HepG2 (cell line): ENCODE data around the gene SEMA4B. TPM values are rescaled to one million over a fixed set of nuclear protein-coding genes. Genes with fewer than 3 reads are reported as not detected.

Experiments used
- AFF4 ChIP-seq: sonication (generic); formaldehyde crosslinking; IDR thresholded peaks from 2 replicates; pipeline ENCODE4 v1.4.0; 2020; ENCODE audit warnings: missing genetic modification reagents
- CCDC6 ChIP-seq: sonication (generic); formaldehyde crosslinking; IDR thresholded peaks from 2 replicates; pipeline ENCODE4 v1.8.1; 2022; ENCODE audit warnings: mild to moderate bottlenecking, missing genetic modification reagents, moderate library complexity
- CENPX ChIP-seq: sonication (generic); formaldehyde crosslinking; IDR thresholded peaks from 2 replicates; pipeline ENCODE4 v1.9.0; 2021; ENCODE audit warnings: mild to moderate bottlenecking, missing genetic modification reagents, moderate library complexity
- FOXA1 ChIP-seq, 2 experiments: fragments of 450-650 bp in 1 of 2; sonication (generic) in 1 of 2; formaldehyde crosslinking in 1 of 2; IDR thresholded peaks; 2 replicates each; pipeline versions ENCODE4 v1.4.0 to v1.6.1; 2016 to 2020; ENCODE audit warnings: missing genetic modification reagents in 1 of 2
- GRHL1 ChIP-seq: sonication (generic); formaldehyde crosslinking; conservative IDR thresholded peaks from 2 replicates; pipeline ENCODE4 v1.8.0; 2022; ENCODE audit warnings: missing genetic modification reagents
- MAF1 ChIP-seq: sonication (generic); formaldehyde crosslinking; IDR thresholded peaks from 2 replicates; pipeline ENCODE4 v1.5.0; 2020; ENCODE audit warnings: missing genetic modification reagents, borderline replicate concordance
- MXD4 ChIP-seq: IDR thresholded peaks from 2 replicates; pipeline ENCODE4 v1.6.1; 2016; ENCODE audit warnings: mild to moderate bottlenecking, missing biosample characterization, missing genetic modification reagents
- NR1H2 ChIP-seq: sonication (generic); formaldehyde crosslinking; IDR thresholded peaks from 2 replicates; pipeline ENCODE4 v1.8.1; 2022; ENCODE audit warnings: low read depth, missing genetic modification reagents, borderline replicate concordance
- ZHX1 ChIP-seq: sonication (generic); formaldehyde crosslinking; IDR thresholded peaks from 2 replicates; pipeline ENCODE4 v1.8.1; 2022; ENCODE audit warnings: low read depth, mild to moderate bottlenecking, missing genetic modification reagents
- ZMYM3 ChIP-seq: sonication (generic); formaldehyde crosslinking; IDR thresholded peaks from 2 replicates; pipeline ENCODE4 v1.5.1; 2020; ENCODE audit warnings: mild to moderate bottlenecking, missing genetic modification reagents
- ZNF230 ChIP-seq: sonication (generic); formaldehyde crosslinking; IDR thresholded peaks from 2 replicates; pipeline ENCODE4 v1.4.0; 2020; ENCODE audit warnings: mild to moderate bottlenecking, missing genetic modification reagents
- ZNF441 ChIP-seq: sonication (generic); formaldehyde crosslinking; IDR thresholded peaks from 2 replicates; pipeline ENCODE4 v1.7.0; 2021; ENCODE audit warnings: missing genetic modification reagents, borderline replicate concordance
- ZNF646 ChIP-seq: sonication (generic); formaldehyde crosslinking; IDR thresholded peaks from 2 replicates; pipeline ENCODE4 v1.9.0; 2021; ENCODE audit warnings: mild to moderate bottlenecking, missing genetic modification reagents
- ZSCAN12 ChIP-seq: sonication (generic); formaldehyde crosslinking; IDR thresholded peaks from 2 replicates; pipeline ENCODE4 v1.9.0; 2021; ENCODE audit warnings: mild to moderate bottlenecking, missing genetic modification reagents
- polyA plus RNA-seq, 8 experiments: library from polyadenylated mRNA; depleted of rRNA in 3 of 8; stranded (reverse) in 7 of 8; unstranded in 1 of 8; fragments of >200 nt; fragmentation: Illumina TruSeq in 4 of 8; extraction: Trizol in 4 of 8; gene quantifications; 2 replicates each; pipeline versions ENCODE4 v1.2.1 to v1.2.3, GENCODE V29; 2011 to 2016; ENCODE audit warnings: low read depth in 4 of 8, missing spikeins in 1 of 8, mixed read lengths in 1 of 8; ENCODE audit not compliant: insufficient read depth in 1 of 8
- total RNA-seq, 5 experiments: library from RNA; depleted of rRNA; stranded (reverse); fragments of >200 nt; fragmentation: Illumina TruSeq; extraction: Trizol; gene quantifications; 2 replicates each; pipeline ENCODE4 v1.2.3, GENCODE V29; 2016; ENCODE audit warnings: low read depth in 1 of 5

Gene SEMA4B
- total and polyA plus RNA-seq, 2 of the 13 experiments (the other 11 are each of a cell fraction or from before 2014, with no cell fraction given) = 2.1 to 17.0 TPM

GRCh38 chr15:90249203-90249863 lies 48.2 kb downstream of the SEMA4B start, which contains the start of gene TTLL13 (continued):
- no peak; the same call in 1 of the 2 replicates for TF ChIP-seq ZNF441 (CRISPR knock-in tag)
- TF ChIP-seq CENPX (CRISPR knock-in tag) = no peak
- TF ChIP-seq ZNF646 (CRISPR knock-in tag) = no peak
- no peak for TF ChIP-seq ZSCAN12 (CRISPR knock-in tag)
- 0 out of 2 replicates have a peak, but pooled peaks have one; percentile 73 for TF ChIP-seq ZHX1 (CRISPR knock-in tag)
- peak; percentile 72; the same call in 1 of the 2 replicates for TF ChIP-seq CCDC6 (CRISPR knock-in tag)
- TF ChIP-seq ZNF230 = no peak
- peak; percentile 68 for TF ChIP-seq ZMYM3
- no peak for TF ChIP-seq NR1H2 (CRISPR knock-in tag)
- TF ChIP-seq GRHL1 (CRISPR knock-in tag) = no peak
- TF ChIP-seq MAF1 (CRISPR knock-in tag) = no peak
- TF ChIP-seq AFF4 = no peak
- peak; percentile 65 for TF ChIP-seq MXD4 (CRISPR knock-in tag)
- TF ChIP-seq FOXA1 (IDR thresholded peaks at IDR 0.05) = no peak
- TF ChIP-seq FOXA1 (CRISPR knock-in tag; IDR thresholded peaks at IDR 0.05) = no peak
